SU-DHL-6 (cell line): ENCODE measurements around the gene ROR1.
"Not testable (repeated sequence)": the region's sequence is repeated elsewhere in the genome, so short reads cannot be mapped to it uniquely, and the experiment has no call there.

ENCODE experiments used
- H2AFZ ChIP-seq: fragments of 200-600 bp; sonication (generic); 2 replicates; pipeline ENCODE4 v1.6.1; 2014; ENCODE audit warnings: low read depth, mild to moderate bottlenecking, moderate library complexity, mixed read lengths, antibody characterized with exemption, low read length; ENCODE audit not compliant: severe bottlenecking
- H3F3A ChIP-seq: fragments of 200-600 bp; shearing (Covaris generic); 2 replicates; pipeline ENCODE4 v1.6.0; 2016; ENCODE audit warnings: antibody characterized with exemption, mild to moderate bottlenecking; ENCODE audit not compliant: insufficient read depth
- H3K27ac ChIP-seq: fragments of 200-600 bp; sonication (generic); 2 replicates; pipeline ENCODE4 v1.5.1; 2016; ENCODE audit warnings: low read depth, mild to moderate bottlenecking, low read length, moderate library complexity, mixed read lengths
- H3K27me3 ChIP-seq: fragments of 200-600 bp; sonication (generic), shearing (Covaris generic); 2 replicates; pipeline ENCODE4 v1.6.0; 2014; ENCODE audit warnings: mild to moderate bottlenecking, low read length
- H3K36me3 ChIP-seq: fragments of 200-600 bp; sonication (generic); 2 replicates; pipeline ENCODE4 v1.6.1; 2014; ENCODE audit warnings: mild to moderate bottlenecking, low read length, mixed read lengths
- H3K4me2 ChIP-seq: fragments of 300-600, 200-600 bp; shearing (Covaris generic), sonication (generic); 2 replicates; pipeline ENCODE4 v1.6.0; 2014; ENCODE audit warnings: low read length, low read depth, mild to moderate bottlenecking; ENCODE audit not compliant: poor library complexity, severe bottlenecking
- H3K4me3 ChIP-seq: fragments of 200-600 bp; sonication (generic); 2 replicates; pipeline ENCODE4 v1.5.1; 2014; ENCODE audit warnings: antibody characterized with exemption, low read length, mild to moderate bottlenecking, mixed read lengths; ENCODE audit not compliant: insufficient read depth, poor library complexity, severe bottlenecking
- H3K79me2 ChIP-seq: fragments of 200-600 bp; sonication (generic); 2 replicates; pipeline ENCODE4 v1.6.1; 2014; ENCODE audit warnings: mild to moderate bottlenecking, low read length, moderate library complexity; ENCODE audit not compliant: insufficient read depth
- H3K9ac ChIP-seq: fragments of 200-600 bp; sonication (generic); 2 replicates; pipeline ENCODE4 v1.7.0; 2014; ENCODE audit warnings: mild to moderate bottlenecking, low read length
- H3K9me2 ChIP-seq: fragments of 200-600 bp; sonication (generic); replicated peaks from 2 replicates; pipeline ENCODE4 v1.6.1; 2014; ENCODE audit warnings: low read length; ENCODE audit not compliant: insufficient read depth
- H3K9me3 ChIP-seq: fragments of 200-600 bp; sonication (generic); 2 replicates; pipeline ENCODE4 v1.6.1; 2014; ENCODE audit warnings: low read length, mixed read lengths; ENCODE audit not compliant: insufficient read depth
- H4K20me1 ChIP-seq: fragments of 200-600 bp; sonication (generic); 2 replicates; pipeline ENCODE4 v1.6.1; 2014; ENCODE audit warnings: low read depth, mild to moderate bottlenecking, antibody characterized with exemption, low read length, moderate library complexity, mixed read lengths
- CTCF ChIP-seq: fragments of 200-600 bp; sonication (generic); IDR thresholded peaks from one replicate; pipeline ENCODE4 v1.5.1; 2017; ENCODE audit warnings: antibody characterized with exemption, mild to moderate bottlenecking, low read length, moderate library complexity; ENCODE audit not compliant: insufficient read depth, poor library complexity, severe bottlenecking
- EZH2phosphoT487 ChIP-seq: fragments of 200-600 bp; sonication (generic), shearing (Covaris generic); conservative IDR thresholded peaks from 2 replicates; pipeline ENCODE4 v1.6.1; 2018; ENCODE audit warnings: mild to moderate bottlenecking, antibody characterized with exemption, low read length, moderate library complexity, mixed read lengths

Gene ROR1

GRCh38 chr1:63825111-63825510, 51.3 kb downstream of the ROR1 start:
- no peak for TF ChIP-seq CTCF
- no peak for TF ChIP-seq EZH2phosphoT487
- Histone ChIP-seq H3K4me2 (no peak overlapping the region), H3K4me3 (no peak overlapping the region), H3K27me3 (no peaks in the 10 kb centered on the region), H3F3A (no peaks in the 10 kb centered on the region), H3K9me2 (no peaks in the 10 kb centered on the region), H3K9ac (no peak overlapping the region), H3K9me3 (no peaks in the 10 kb centered on the region), H2AFZ (no peak overlapping the region), H3K27ac (no peak overlapping the region), H3K36me3 (no peaks in the 10 kb centered on the region), H3K79me2 (no peaks in the 10 kb centered on the region), H4K20me1 (no peaks in the 10 kb centered on the region)

- not testable (repeated sequence) for H3K9ac ChIP-seq, H2AFZ ChIP-seq, H3K4me3 ChIP-seq, H3K79me2 ChIP-seq, H3K4me2 ChIP-seq, H3K36me3 ChIP-seq, H3F3A ChIP-seq, H3K27ac ChIP-seq, H3K9me3 ChIP-seq, H3K9me2 ChIP-seq, H3K27me3 ChIP-seq, H4K20me1 ChIP-seq
Measured at GRCh38 chr1:63826246-63826861, 52.5 kb downstream of the ROR1 start.

GRCh38 chr1:63827411-63828321, 53.8 kb downstream of the ROR1 start:
- H3F3A ChIP-seq, result no peaks in the 10 kb centered on the region
- H3K9ac ChIP-seq, result no peak overlapping the region
- no peak overlapping the region for H2AFZ ChIP-seq
- no peak overlapping the region for H3K4me3 ChIP-seq
- H3K79me2 ChIP-seq, result no peaks in the 10 kb centered on the region
- no peak for TF ChIP-seq EZH2phosphoT487
- no peak overlapping the region for H3K4me2 ChIP-seq
- H3K27ac ChIP-seq, result no peak overlapping the region
- no peaks in the 10 kb centered on the region for H3K9me3 ChIP-seq
- H3K36me3 ChIP-seq, result no peaks in the 10 kb centered on the region
- no peaks in the 10 kb centered on the region for H3K9me2 ChIP-seq
- no peaks in the 10 kb centered on the region for H4K20me1 ChIP-seq
- H3K27me3 ChIP-seq, result no peaks in the 10 kb centered on the region

- H3K27me3 ChIP-seq, result no peaks in the 10 kb centered on the region
- H2AFZ ChIP-seq, result no peak overlapping the region
- no peak overlapping the region for H3K4me2 ChIP-seq
- H4K20me1 ChIP-seq, result no peaks in the 10 kb centered on the region
- H3K79me2 ChIP-seq, result no peaks in the 10 kb centered on the region
- no peak overlapping the region for H3K9ac ChIP-seq
- H3F3A ChIP-seq, result no peaks in the 10 kb centered on the region
- no peaks in the 10 kb centered on the region for H3K9me3 ChIP-seq
- no peaks in the 10 kb centered on the region for H3K36me3 ChIP-seq
- no peaks in the 10 kb centered on the region for H3K9me2 ChIP-seq
- TF ChIP-seq CTCF (no peak), EZH2phosphoT487 (no peak)
- no peak overlapping the region for H3K4me3 ChIP-seq
- no peak overlapping the region for H3K27ac ChIP-seq
Measured at GRCh38 chr1:63828322-63829044, 54.7 kb downstream of the ROR1 start.
